Stimulated activated CD4-positive, alpha-beta T cell treated with anti-CD3 and anti-CD28 coated beads, Interleukin-2, amount 100 ng/mL, for 24 hours (primary cell): Measurements from ENCODE around the gene PPP1R3D.
"Not testable (repeated sequence)": the region's sequence is repeated elsewhere in the genome, so short reads cannot be mapped to it uniquely, and the experiment has no call there.

Source experiments
- DNase-seq, 2 donors: peaks; one replicate each; pipeline ENCODE4 v3.0.0-alpha.2; 2020

Gene PPP1R3D

DNA sequence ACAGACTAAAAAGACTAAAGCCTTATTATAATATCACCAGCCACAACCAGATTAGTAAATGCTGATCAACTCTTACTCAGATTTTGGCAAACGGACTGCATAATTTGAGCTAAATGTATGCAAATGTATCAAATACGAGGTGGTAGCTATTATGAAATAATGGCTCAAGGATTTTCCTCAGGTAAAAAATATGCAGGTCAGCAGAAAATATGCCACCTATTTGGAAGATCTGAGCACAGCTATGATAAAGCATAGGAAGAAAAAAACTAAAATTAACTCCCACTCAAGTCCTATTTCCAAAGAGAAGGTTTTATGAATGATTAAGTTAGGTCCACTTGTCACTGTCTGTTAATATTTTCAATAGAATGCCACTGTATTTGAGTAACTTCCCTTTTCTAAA is 29.1 kb downstream of the PPP1R3D start:
- DNase-seq = no peak

DNA sequence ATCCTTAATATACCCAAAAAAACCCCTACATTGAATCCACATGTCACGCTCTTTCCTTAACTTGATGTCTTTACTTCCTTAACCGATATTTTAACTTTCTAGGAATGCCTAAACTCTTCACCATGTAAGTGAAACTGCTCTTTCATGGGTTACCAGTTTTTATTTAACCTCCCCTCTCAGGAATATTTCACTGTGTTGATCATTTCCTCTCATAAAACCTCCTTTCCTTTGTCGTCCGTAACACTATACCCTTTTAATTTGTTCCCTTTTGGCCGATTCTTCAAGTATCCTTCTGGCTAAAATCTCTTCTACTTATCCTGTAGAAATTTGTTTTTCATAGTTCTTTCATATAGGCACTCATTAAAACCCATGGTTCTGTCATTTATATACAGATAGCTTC is 31.2 kb downstream of the PPP1R3D start:
- no peak for DNase-seq

DNA sequence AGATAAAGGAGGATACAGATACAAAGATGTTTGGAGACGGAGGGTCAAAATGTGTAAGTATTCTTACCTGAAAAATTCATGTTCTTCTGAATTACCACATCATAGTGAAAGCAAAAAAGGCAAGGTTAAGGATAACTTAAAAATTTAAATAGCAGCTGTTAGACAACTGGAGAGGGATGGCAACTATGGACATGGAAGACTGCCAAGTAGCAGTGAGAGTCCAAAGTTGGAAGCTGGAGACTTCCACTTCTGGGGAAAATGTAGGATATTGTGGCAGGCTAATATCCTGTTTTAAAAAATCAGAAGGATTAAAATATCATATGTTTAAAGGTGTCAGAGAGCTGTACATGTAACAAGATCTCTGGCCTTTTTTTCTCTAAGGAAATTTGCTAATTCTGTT is 36.5 kb downstream of the PPP1R3D start:
- no peak for DNase-seq

DNA sequence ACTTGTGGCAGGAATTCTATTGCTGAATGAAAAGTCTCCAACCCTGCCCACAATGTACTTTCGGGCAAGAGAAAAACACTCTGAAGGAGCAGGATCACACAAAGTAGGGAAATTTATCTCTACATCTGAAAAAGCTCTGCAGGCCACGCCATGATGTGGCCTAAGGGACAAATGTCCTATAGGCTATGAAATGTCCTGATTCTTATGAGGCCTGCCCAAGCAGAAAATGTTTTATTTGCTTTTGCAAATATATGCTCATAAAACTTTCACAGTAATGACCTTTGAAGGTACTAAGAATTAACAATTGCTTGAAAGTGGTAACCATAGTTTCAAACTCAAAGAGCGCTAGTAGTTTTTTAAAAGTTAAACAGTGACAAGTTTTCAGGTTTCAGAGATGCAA is 37.6 kb downstream of the PPP1R3D start:
- no peak for DNase-seq

- DNase-seq = no peak
Observed at GRCh38 chr20:59895908-59896307, 44.2 kb downstream of the PPP1R3D start.

- no peak for DNase-seq
Observed at GRCh38 chr20:59891581-59891980, 48.5 kb downstream of the PPP1R3D start.

GRCh38 chr20:59890035-59890434 is 50.1 kb downstream of the PPP1R3D start:
- not testable (repeated sequence) for DNase-seq

- no peak for DNase-seq
Observed at GRCh38 chr20:59888050-59888449, 52.1 kb downstream of the PPP1R3D start.
